Embryonic facial prominence (tissue), 1 donor: ENCODE results near the gene COPS7A.
A peak's percentile ranks its signal among the peaks of the same experiment; 100 is the strongest.

Source experiments
- DNase-seq: peaks from one replicate; pipeline ENCODE4 v3.0.0-alpha.2; 2016; ENCODE audit errors: extremely low spot score

Gene COPS7A

GRCh38 chr12:6769666-6770065, 45.8 kb downstream of the COPS7A start:
- DNase-seq: no peak

DNA sequence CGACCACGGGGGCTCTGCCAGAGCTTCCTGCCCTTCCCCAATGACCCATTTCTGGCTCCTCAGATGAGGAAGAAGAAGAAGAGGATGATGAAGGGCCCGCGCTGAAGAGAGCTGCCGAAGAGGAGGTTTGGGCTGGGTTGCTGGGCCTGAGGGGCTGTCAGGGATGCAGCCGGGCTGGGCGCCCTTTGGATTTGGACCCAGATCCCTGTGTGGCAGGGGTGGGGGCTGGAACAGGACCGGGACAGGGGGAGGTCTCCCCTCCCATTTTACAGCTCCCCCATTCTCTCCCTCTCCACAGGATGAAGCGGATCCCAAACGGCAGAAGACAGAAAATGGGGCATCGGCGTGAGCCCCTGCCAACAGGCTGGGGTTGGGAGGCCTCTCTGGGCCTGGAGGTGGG, 46.2 kb downstream of the COPS7A start:
- no peak for DNase-seq

DNA sequence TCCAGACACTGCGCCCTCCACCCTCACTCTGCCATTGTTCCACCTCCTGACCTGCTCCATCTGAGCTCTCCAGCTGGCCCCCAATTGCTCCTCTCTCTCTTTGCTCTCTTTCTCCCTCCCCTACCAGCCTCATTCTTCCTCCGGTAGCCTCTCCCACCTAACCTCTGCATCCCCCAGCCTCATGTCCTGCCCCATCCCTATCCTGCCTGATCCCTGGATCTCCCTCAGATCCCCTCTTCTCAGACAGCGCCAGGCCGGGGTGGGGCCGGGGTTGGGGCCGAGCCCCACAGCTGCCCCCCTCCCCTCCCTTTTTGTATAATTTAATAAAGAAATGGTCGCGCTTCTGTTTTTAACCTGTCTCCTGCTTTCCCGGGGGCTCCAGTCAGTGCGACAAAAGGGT, 46.8 kb downstream of the COPS7A start:
- DNase-seq: no peak

DNA sequence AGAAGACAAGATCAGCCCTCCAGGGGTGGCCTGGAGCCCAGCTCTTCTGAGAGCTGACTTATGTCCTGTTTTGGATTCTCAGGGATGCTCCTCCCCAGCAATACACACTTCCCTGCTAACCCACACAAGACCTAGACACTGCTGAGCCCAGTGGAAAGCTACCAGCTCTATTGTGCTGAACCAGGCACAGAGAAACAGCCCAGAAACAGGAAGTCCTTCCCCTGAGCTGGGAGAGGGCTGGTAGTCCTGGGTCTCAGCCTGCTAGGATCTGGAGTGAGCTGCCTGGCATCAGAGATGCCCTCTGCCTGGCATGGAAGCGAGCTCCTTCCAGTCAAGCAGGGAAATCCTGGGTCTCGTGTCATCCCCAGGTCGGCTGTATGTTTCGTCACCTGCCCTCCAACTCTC, 47.2 kb downstream of the COPS7A start:
- no peak for DNase-seq

DNA sequence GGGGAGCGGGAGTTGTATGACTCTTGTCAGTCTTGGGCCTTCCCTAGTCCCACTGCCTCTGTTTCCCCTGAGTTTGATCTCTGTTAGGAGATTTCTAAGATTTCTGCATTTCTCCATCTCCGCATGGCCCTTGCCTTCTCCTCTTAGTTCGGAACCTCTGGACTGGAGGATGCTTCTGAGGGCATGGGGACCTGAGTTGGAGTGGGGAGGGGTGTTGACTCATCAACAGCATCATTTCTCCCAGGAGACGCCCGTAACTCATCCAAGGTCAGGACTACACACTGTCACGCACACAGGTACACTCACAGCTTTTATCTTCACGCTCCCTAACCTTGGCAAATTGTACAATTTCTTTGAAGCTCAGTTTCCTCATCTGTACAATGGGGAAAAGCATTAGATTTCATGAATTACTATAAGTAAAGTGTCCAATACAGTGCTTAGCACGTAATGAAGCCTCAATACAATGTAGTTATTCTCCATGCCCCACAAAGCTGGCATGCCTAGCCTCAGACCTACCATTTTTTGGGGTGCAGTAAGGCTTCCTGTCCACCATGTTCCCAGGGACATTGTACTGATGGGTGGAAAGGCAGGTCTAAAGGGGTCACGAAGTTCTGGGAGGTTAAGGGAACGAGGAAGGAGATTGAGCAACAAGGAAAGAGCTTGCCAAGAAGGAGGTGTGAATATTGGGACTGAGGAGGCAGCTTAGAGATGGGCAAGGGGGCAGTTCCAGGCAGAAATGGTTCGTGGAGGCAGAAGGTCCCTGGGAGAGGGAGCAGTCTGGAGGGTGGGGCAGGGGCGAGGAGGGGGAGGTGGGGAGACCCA, 47.9 kb downstream of the COPS7A start:
- DNase-seq: no peak

DNA sequence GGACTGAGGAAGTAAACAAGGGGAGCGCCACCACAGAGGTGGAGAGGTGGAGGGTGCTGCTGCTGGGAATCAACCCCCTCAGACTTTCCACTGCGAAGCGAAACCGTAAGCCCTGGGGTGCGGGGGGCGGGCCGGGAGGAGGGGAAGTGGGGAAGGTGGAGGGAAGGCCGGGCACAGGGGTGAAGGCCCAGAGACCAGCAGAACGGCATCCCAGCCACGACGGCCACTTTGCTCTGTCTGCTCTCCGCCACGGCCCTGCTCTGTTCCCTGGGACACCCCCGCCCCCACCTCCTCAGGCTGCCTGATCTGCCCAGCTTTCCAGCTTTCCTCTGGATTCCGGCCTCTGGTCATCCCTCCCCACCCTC, 48.5 kb downstream of the COPS7A start, which contains the start of gene LAG3:
Gene LAG3 (plus strand): TSS at position 190 of the 365 bp plus-strand sequence. CDS start 333 bp downstream, outside the sequence.
- no peak for DNase-seq

- no peak for DNase-seq
Observed at GRCh38 chr12:6772726-6773589, 49.1 kb downstream of the COPS7A start.

- DNase-seq: no peak
Observed at GRCh38 chr12:6773590-6774351, 49.9 kb downstream of the COPS7A start.

DNA sequence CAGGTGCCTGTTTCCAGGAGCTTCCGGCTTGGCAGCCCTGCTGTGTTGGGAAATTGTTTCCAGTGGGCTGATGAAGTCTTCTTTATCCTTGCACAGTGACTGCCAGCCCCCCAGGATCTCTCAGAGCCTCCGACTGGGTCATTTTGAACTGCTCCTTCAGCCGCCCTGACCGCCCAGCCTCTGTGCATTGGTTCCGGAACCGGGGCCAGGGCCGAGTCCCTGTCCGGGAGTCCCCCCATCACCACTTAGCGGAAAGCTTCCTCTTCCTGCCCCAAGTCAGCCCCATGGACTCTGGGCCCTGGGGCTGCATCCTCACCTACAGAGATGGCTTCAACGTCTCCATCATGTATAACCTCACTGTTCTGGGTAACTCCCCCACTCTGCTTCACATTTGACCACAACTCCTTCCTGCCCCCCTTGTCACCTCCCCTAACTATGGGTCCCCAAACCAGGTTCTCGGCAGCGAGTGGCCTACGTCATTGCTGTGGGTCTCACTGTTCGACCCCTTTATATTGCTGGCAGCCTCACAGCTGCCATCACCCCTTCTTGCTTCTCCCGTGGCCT, 50.7 kb downstream of the COPS7A start:
- no peak for DNase-seq

DNA sequence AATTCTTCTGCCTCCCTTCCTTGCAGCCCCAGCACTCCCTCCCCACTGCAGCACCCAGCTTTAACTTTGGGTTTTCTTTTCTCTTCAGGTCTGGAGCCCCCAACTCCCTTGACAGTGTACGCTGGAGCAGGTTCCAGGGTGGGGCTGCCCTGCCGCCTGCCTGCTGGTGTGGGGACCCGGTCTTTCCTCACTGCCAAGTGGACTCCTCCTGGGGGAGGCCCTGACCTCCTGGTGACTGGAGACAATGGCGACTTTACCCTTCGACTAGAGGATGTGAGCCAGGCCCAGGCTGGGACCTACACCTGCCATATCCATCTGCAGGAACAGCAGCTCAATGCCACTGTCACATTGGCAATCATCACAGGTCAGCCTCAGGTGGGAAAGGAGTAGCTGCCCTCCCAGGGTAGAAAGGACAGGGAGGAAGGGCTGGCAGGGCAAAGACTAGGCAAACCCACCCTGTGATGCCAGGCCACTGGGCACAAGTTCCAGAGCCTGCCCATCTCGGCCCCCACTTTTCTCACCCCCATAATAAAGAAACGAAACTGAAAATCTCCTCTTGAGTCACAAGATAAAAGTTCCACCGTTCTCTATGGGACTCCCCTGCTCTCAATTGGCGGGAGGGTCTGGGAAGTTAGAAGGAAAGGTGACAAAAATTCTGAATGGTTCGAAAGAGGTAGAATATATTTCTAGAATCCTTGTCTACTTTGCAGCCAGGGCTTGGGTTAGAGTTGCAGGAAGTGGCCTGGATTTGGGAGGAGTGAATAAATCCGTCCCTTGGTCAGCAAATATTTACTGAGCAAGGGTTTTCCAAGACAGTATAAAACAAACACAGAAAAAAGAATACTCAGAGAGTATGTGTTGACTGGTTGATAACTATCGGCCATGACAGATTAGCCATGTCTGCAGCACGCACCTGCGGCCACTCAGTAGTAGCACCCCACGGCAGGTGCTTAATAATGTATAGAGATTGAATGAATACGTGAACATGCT, 51.6 kb downstream of the COPS7A start:
- DNase-seq: no peak

DNA sequence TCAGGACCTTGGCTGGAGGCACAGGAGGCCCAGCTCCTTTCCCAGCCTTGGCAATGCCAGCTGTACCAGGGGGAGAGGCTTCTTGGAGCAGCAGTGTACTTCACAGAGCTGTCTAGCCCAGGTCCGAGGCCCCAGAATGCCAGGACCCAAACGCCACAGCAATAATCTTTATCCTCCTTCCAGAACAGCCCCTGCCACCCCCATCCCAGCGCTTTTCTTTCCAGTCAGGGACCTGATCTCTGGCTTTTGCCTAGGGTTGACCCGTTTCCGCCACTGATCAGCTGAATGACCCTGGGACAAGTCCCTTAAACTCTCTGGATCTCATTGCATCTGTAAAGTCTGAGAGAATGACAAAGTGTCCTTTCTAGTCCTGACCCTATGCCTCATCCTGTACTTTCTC, 53.5 kb downstream of the COPS7A start:
- no peak for DNase-seq

DNA sequence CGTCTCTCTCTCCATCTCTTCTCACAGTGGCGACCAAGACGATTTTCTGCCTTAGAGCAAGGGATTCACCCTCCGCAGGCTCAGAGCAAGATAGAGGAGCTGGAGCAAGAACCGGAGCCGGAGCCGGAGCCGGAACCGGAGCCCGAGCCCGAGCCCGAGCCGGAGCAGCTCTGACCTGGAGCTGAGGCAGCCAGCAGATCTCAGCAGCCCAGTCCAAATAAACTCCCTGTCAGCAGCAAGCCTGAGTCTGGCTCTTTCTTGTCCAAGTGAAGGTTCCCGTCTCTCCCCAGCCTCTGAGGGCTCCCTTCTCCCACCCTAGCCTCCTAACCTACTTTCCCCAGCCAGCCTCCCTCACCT, 54.3 kb downstream of the COPS7A start:
- no peak for DNase-seq

GRCh38 chr12:6778574-6779550, 55.0 kb downstream of the COPS7A start:
- peak; percentile 79 for DNase-seq

- DNase-seq: no peak
Observed at GRCh38 chr12:6779708-6780432, 56.0 kb downstream of the COPS7A start.

DNA sequence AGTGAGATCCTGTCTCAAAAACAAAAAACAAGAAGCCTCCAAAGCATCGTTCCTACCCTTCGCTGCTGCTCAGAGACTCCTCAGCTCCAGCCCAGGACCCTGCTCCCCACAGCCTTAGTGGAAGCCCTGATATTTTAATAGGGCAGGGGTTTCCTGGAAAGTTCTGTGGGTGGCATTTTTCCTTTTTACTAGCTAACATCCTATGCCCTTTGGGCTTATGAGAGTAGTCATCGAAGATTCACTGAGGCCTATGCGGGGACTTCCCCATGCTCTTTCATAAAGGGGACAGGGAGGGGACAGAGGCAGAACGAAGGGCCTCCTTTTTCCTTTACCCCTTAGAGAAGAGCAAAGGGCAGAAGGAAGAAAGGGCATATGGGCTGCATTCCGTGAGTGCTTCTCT, 56.7 kb downstream of the COPS7A start:
- no peak for DNase-seq
